HCT116 (cell line): ENCODE data around the gene PCDHB5.
"Not testable (repeated sequence)": the region's sequence is repeated elsewhere in the genome, so short reads cannot be mapped to it uniquely, and the experiment has no call there.

ENCODE experiments used
- CEBPB ChIP-seq: IDR thresholded peaks from 2 replicates; pipeline ENCODE4 v1.6.1; 2012; ENCODE audit warnings: low read depth
- CTCF ChIP-seq, 3 experiments: fragments of 200-600 bp in 1 of 3; sonication (generic) in 1 of 3; IDR thresholded peaks in 2 of 3; conservative IDR thresholded peaks in 1 of 3; 2 replicates each; pipeline ENCODE4 v1.5.1; 2012 to 2017; ENCODE audit warnings: low read depth in 2 of 3, low read length in 2 of 3, antibody characterized with exemption in 1 of 3, borderline replicate concordance in 1 of 3, control low read depth in 1 of 3, mild to moderate bottlenecking in 1 of 3, mixed read lengths in 1 of 3, mixed run types in 1 of 3, moderate library complexity in 1 of 3; ENCODE audit not compliant: insufficient read depth in 1 of 3
- EGR1 ChIP-seq: IDR thresholded peaks from 2 replicates; pipeline ENCODE4 v1.6.1; 2012; ENCODE audit warnings: low read depth
- EZH2 ChIP-seq: fragments of 200-600 bp; sonication (generic); IDR thresholded peaks from 2 replicates; pipeline ENCODE4 v1.6.1; 2017; ENCODE audit warnings: antibody characterized with exemption, mixed run types
- EZH2phosphoT487 ChIP-seq: fragments of 200-600 bp; IDR thresholded peaks from 2 replicates; pipeline ENCODE4 v1.6.1; 2018; ENCODE audit warnings: antibody characterized with exemption, borderline replicate concordance
- MAX ChIP-seq: IDR thresholded peaks from 2 replicates; pipeline ENCODE4 v1.6.1; 2012
- POLR2A ChIP-seq: IDR thresholded peaks from 2 replicates; pipeline ENCODE4 v1.7.0; 2011; ENCODE audit warnings: borderline replicate concordance; ENCODE audit not compliant: insufficient read depth, insufficient read length; ENCODE audit errors: extremely low read depth
- POLR2AphosphoS5 ChIP-seq: IDR thresholded peaks from 2 replicates; pipeline ENCODE4 v1.6.1; 2011; ENCODE audit warnings: mild to moderate bottlenecking, low read depth, low read length, moderate library complexity
- REST ChIP-seq: IDR thresholded peaks from 2 replicates; pipeline ENCODE4 v1.6.1; 2012; ENCODE audit warnings: low read depth
- SIN3A ChIP-seq: IDR thresholded peaks from 2 replicates; pipeline ENCODE4 v1.6.1; 2012; ENCODE audit warnings: low read depth
- YY1 ChIP-seq: IDR thresholded peaks from 2 replicates; pipeline ENCODE4 v1.6.1; 2011; ENCODE audit warnings: low read length, low read depth, moderate library complexity, mild to moderate bottlenecking; ENCODE audit not compliant: insufficient replicate concordance; ENCODE audit errors: extremely low read depth
- ZBTB33 ChIP-seq: IDR thresholded peaks from 2 replicates; pipeline ENCODE4 v1.6.1; 2011; ENCODE audit warnings: mild to moderate bottlenecking, low read length, moderate library complexity; ENCODE audit not compliant: insufficient replicate concordance; ENCODE audit errors: extremely low read depth

GRCh38 chr5:141179876-141180275 is 44.9 kb downstream of the PCDHB5 start:
- TF ChIP-seq EGR1; CTCF (IDR thresholded peaks at IDR 0.05 in 2 of 3, conservative IDR thresholded peaks at IDR 0.05 in 1 of 3; ENCODE audit: borderline replicate concordance in 1 of 3, insufficient read depth in 1 of 3, low read depth in 2 of 3, low read length in 2 of 3); YY1; EZH2; POLR2A; REST; SIN3A; MAX; POLR2AphosphoS5; EZH2phosphoT487; ZBTB33; CEBPB: not testable (repeated sequence)
